ENCODE results near the gene TEN1.

Gene TEN1

GRCh38 chr17:76000755-76001521, 21.9 kb downstream of the TEN1 start, which contains the start of gene CDK3:
Gene CDK3, plus strand, starts transcription at chr17:76000855. Its CDS starts 571 bp downstream, at chr17:76001426.
- Histone ChIP-seq H3K9me3 (ENCODE audit: control insufficient read depth, insufficient read depth, low read depth, low read length) (no peaks in the 10 kb centered on the region), H3K4me1 (ENCODE audit: control insufficient read depth, insufficient read depth, low read length) (no peaks in the 10 kb centered on the region), H3K4me3 (ENCODE audit: low read depth, low read length) (no peak within 1 kb of the TSS), H3K36me3 (ENCODE audit: control insufficient read depth in 2 of 2, insufficient read depth in 1 of 2, low read length in 2 of 2) (peaks cover 0 to 4% of the 10 kb centered on the region in 2 experiments; a peak in 1 of 3 replicates), H3K27ac (ENCODE audit: extremely low read depth, low read depth, low read length) (no peak within 1 kb of the TSS)
- TF ChIP-seq ZBTB26 (tag by site-specific recombination; optimal IDR thresholded peaks at IDR 0.05) (peak; percentile 2), GLIS2 (tag by site-specific recombination; IDR thresholded peaks at IDR 0.05) (peak; percentile 61), HIC1 (tag by site-specific recombination; IDR thresholded peaks at IDR 0.05) (no peak), ZNF184 (tag by site-specific recombination; IDR thresholded peaks at IDR 0.05) (no peak), BCL11B (tag by site-specific recombination; IDR thresholded peaks at IDR 0.05; ENCODE audit: low read depth) (peak; percentile 66; the same call in 1 of the 2 replicates), KLF8 (tag by site-specific recombination; IDR thresholded peaks at IDR 0.05) (no peak), ZBTB7A (tag by site-specific recombination; IDR thresholded peaks at IDR 0.05; ENCODE audit: low read depth) (no peak)
- ChIA-PET POLR2A (interaction anchor here (0.5 to 1.8 kb wide), 6 partner anchors 8 to 221 kb away, joined by 3 to 4 read pairs (median 4); partner anchors contain the start of genes ACOX1, FBF1, MRPL38 and TEN1), CTCF (interaction anchor here (0.6 to 12.1 kb wide), 33 partner anchors 9 to 368 kb away, joined by 3 to 224 read pairs (median 4); partner anchors contain the start of genes FBF1, MRPL38 and SMIM5)

- H3K4me3 ChIP-seq (ENCODE audit: low read depth, low read length): no peak overlapping the region
- no peaks in the 10 kb centered on the region for H3K4me1 ChIP-seq (ENCODE audit: control insufficient read depth, insufficient read depth, low read length)
- ChIA-PET CTCF (interaction anchor here (0.6 to 12.1 kb wide), 8 partner anchors 8 to 278 kb away, joined by 3 to 224 read pairs (median 22); partner anchors contain the start of gene MRPL38), POLR2A (interaction anchor here (0.6 to 1.8 kb wide), 3 partner anchors 23 to 95 kb away, joined by 4 to 6 read pairs (median 4); partner anchors contain the start of genes ACOX1 and TEN1)
- peaks cover 0 to 4% of the 10 kb centered on the region in 2 experiments; a peak in 1 of 3 replicates for H3K36me3 ChIP-seq (ENCODE audit: control insufficient read depth in 2 of 2, insufficient read depth in 1 of 2, low read length in 2 of 2)
- no peaks in the 10 kb centered on the region for H3K9me3 ChIP-seq (ENCODE audit: control insufficient read depth, insufficient read depth, low read depth, low read length)
- TF ChIP-seq ZNF561 (tag by site-specific recombination; IDR thresholded peaks at IDR 0.05; ENCODE audit: borderline replicate concordance) (no peak), ZNF132 (tag by site-specific recombination; IDR thresholded peaks at IDR 0.05; ENCODE audit: borderline replicate concordance) (no peak), ZNF785 (tag by site-specific recombination; IDR thresholded peaks at IDR 0.05) (no peak)
- H3K27ac ChIP-seq (ENCODE audit: extremely low read depth, low read depth, low read length): 0 out of 2 replicates have a peak overlapping the region, but pooled peaks have one; percentile 16
Observed at GRCh38 chr17:76002100-76002499, 23.1 kb downstream of the TEN1 start.

- H3K4me1 ChIP-seq (ENCODE audit: control insufficient read depth, insufficient read depth, low read length): no peaks in the 10 kb centered on the region
- H3K36me3 ChIP-seq (ENCODE audit: control insufficient read depth in 2 of 2, insufficient read depth in 1 of 2, low read length in 2 of 2): peaks cover 0 to 4% of the 10 kb centered on the region in 2 experiments; a peak in 1 of 3 replicates
- H3K9me3 ChIP-seq (ENCODE audit: control insufficient read depth, insufficient read depth, low read depth, low read length): no peaks in the 10 kb centered on the region
- no peak overlapping the region for H3K4me3 ChIP-seq (ENCODE audit: low read depth, low read length)
- TF ChIP-seq ZNF548 (tag by site-specific recombination; IDR thresholded peaks at IDR 0.05): no peak
- no peak for TF ChIP-seq ZNF169 (tag by site-specific recombination; IDR thresholded peaks at IDR 0.05)
- TF ChIP-seq PRDM1 (tag by site-specific recombination; IDR thresholded peaks at IDR 0.05): no peak
- TF ChIP-seq ZNF837 (tag by site-specific recombination; IDR thresholded peaks at IDR 0.05): no peak
- no peak for TF ChIP-seq TCF7L2 (IDR thresholded peaks at IDR 0.05; ENCODE audit: borderline replicate concordance, low read depth, low read length)
- no peak for TF ChIP-seq ZNF140 (tag by site-specific recombination; IDR thresholded peaks at IDR 0.05)
- no peak for TF ChIP-seq ZNF157 (tag by site-specific recombination; IDR thresholded peaks at IDR 0.05)
- no peak for TF ChIP-seq TRIM28 (IDR thresholded peaks at IDR 0.05; ENCODE audit: borderline replicate concordance, low read length)
- no peak for TF ChIP-seq PBX3 (CRISPR knock-in tag; IDR thresholded peaks at IDR 0.05)
- TF ChIP-seq ZNF560 (tag by site-specific recombination; IDR thresholded peaks at IDR 0.05; ENCODE audit: borderline replicate concordance): no peak
- TF ChIP-seq ZBTB17 (tag by site-specific recombination; IDR thresholded peaks at IDR 0.05): no peak
- CTCF ChIA-PET: interaction anchor here (0.6 to 12.1 kb wide), 19 partner anchors 8 to 370 kb away, joined by 3 to 224 read pairs (median 5); partner anchors contain the start of genes EXOC7, MRPL38 and TRIM65
- POLR2A ChIA-PET: interaction anchor here (0.6 kb wide), 1 partner anchor 88 kb away, joined by 3 read pairs; no protein-coding TSS in a partner anchor
- H3K27ac ChIP-seq (ENCODE audit: extremely low read depth, low read depth, low read length): no peak overlapping the region
Observed at GRCh38 chr17:76003915-76004314, 24.9 kb downstream of the TEN1 start.
